Activated CD4-positive, CD25-positive, alpha-beta regulatory T cell (primary cell): ENCODE results near the gene CENPT.

Experiments
- DNase-seq, 4 experiments: peaks; one replicate each; lab custom pipeline; 2025; lab: John Stamatoyannopoulos, UW

CENPT gene

DNA sequence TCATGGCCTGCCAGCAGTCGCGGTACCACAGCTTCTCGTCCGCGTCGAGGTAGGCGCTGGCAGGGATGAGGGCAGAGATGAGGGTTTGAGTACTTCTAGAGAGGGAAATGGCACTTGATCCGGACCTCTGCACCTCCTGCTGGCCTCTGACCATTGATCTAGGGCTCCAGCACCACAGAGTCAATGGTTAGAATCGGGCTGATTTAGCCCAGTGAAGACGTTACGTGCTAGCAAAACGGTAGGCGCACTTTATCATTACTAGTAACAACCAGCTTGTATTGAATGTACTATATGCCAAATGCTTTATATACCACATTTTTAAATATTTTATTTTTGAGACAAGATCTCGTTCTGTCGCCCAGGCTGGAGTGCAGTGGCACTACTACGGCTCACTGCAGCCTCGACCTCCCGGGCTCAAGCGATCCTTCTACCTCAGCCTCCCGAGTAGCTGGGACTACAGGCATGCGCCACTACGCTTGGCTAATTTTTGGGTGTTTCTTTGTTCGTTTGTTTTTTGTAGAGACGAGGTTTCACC, 40.3 kb downstream of the CENPT start:
- no peak for DNase-seq

DNA sequence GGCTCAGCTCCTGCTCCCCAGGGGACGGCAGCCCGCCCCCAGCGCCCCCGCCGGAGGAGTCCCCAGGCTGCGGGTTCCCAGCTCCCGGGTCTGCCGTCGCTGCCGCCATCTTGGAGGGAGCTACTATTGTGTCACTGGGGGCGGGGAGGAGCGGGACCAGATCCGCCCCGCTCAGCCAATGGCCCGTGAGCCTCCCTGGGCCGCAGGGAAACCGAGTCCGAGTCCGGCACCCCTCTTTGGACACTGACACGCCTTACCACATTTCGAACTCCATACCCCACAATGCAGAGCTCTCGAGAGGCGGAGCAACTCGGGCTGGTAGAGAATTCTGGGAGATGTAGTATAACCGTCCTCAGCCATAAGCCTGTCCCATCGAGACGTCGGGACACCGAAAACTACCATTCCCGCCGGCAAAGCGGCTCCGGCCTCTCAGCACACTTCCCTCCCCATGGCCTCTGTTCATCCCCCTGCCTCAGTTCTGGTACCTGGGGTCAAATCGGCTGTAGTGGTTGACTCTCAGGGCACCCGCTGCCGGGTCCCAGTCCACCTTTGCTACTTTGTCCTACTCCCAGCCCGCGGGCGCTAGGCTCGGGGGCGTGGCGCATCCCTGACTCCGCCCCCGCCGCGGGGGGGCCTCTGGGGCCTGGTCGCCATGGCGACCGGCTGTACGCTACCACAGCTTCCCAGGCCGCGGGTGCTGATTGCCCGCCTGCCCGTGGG, 40.9 kb downstream of the CENPT start, which contains the start of the genes RANBP10 and TSNAXIP1:
Gene RANBP10, minus strand, starts transcription at position 133 of the 720 bp plus-strand sequence. Its CDS starts 24 bp downstream, at position 109.
Gene TSNAXIP1, plus strand, starts transcription at position 462 of the 720 bp plus-strand sequence. CDS start 261 bp downstream, outside the sequence.
- DNase-seq = peak; percentile 88 to 93 (median 90)

DNA sequence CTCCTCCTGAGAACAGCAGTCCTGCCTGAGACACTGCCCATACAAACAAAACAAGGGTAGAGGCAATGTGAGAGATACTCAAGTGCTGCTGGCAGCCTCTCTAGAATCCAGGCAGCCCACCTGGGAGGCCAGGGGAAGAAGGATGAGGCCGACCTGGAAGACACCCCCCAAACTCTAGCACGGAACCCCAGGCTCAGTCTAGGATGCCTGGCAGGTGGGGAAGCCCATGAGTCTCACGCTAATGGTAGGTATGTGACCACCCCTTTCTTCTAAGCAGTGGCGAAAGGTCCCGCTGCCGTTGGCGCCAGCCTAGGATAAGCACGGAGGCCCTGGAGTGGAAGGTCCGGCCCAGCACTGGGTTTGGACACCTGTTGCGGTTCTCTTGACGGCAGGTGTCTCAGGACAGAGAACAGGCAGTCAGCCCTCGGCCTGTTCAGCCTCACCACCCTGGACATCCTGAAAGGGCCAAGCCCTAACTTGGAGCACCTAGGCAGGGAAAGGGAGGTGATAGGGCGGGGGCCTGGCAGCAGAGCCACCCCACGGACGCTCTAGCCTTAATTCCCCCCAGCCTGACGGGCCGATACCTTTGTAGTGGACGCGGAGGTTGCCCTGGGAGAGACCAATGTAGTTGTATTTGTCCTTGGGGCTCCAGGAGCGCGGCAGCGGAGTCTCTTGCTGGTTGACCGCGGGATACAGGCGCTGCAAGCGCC, 41.6 kb downstream of the CENPT start:
- DNase-seq = peak in 1 of 4 experiments; percentile 7

DNA sequence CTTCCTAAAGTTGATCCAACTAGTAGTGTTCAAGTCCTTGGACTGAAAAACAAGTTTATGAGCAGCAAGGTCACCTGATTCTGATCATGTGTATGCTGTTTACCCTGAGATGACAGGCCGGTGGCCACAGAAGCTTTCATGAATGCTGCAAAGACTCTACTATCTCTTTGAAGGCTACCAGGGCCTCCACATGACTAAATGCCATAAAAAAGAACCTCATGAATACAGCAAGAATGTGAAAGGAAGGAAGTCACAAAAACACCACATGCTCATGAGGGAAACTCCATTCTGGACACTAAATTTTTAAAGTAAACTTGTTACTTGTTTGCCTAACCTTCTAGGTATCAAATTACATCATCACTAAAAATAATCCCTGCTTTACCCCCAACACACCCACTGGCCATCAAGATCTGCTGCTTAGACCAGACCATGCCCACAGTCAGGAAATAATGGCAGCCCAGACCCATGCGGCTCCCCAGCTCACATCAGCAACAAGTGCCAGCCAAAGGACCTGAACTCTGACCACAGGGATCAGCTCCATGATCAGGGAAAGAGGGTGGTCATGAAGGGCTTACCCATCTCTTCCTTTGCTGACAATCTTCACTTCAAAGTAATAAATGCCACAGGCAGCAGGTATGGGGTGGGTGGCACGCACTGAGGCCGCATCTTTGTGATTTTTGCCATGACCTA, 42.5 kb downstream of the CENPT start:
- no peak for DNase-seq

DNA sequence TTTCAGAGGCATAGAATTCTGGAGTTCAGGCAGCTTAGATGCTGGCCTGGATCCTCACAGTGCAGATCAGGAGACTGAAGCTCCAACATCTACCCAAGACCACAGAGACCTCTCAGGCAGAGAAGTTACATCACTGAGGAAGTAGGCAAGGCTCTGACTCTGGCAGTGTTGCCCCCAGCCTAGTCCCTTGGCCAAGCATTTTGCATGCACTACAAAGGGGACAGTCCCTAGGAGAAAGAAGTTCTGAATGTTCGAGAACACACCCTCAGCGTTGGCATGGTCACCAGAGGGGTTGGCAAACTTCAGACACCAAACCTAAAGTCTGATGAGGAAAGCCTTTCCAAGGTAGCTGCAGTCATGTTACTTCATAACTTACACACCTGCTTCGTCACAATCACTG, 43.6 kb downstream of the CENPT start:
- no peak for DNase-seq

DNA sequence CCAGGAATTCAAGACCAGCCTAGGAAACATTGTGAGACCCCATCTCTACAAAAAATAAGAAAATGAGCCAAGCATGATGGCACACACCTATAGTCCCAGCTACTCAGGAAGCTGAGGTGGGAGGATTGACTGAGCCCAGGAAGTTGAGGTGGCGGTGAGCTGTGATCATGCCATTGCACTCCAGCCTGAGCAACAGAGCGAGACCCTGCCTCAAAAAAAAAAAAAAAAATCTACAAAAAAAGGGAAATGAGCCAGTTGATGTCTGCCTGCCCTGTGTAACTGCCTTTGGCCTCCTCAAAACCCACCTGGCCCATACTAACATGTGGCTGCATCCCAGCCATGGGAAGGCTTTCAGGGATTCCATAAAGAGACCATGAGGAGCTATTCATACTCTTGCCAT, 45.6 kb downstream of the CENPT start:
- no peak for DNase-seq

DNA sequence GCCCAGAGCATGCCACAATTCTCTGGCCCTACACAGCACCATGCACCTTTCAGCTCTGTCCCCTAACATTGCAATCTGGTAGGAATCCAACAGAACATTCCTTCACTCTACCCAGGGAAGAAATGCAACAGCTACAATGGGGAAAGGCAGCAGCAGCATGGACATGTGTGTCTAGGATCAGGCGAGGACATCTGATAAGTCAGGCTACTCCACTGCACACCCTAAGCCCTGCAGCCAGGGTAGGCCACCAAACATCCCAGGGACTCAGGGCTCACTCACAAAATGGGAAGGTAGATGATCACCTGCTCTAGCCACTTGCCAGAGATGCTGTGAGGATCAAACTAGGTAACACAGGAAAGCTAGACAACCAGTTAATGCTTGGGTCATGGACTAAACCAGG, 46.3 kb downstream of the CENPT start:
- DNase-seq = no peak

DNA sequence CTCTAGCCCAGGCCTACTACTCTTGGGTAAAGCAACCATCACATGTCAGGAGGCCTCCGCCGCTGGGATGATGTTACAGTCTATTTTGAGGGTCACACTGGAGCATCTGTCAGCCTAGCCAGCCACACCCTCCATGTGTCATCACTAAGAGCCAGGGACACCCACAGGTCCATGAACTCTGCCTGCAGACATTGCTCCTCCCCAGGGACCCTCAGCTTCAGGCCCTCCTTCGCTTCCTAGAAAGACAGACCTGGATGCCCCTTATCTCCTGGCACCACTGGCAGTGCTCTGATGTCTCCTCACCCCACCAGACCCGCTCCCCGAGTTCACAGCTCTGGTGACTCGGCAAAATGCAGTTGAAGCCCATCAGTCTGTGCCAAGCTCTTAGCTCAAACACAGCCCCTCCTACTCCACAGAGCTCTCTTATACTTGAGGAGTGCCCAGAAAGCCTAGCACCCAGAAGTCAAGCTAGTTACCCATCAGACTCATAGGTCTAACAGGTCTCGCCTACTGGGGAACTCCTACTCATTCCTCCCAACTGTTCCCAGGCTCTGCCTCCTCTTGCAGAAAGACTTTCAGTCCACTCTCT, 47.1 kb downstream of the CENPT start:
- no peak for DNase-seq

DNA sequence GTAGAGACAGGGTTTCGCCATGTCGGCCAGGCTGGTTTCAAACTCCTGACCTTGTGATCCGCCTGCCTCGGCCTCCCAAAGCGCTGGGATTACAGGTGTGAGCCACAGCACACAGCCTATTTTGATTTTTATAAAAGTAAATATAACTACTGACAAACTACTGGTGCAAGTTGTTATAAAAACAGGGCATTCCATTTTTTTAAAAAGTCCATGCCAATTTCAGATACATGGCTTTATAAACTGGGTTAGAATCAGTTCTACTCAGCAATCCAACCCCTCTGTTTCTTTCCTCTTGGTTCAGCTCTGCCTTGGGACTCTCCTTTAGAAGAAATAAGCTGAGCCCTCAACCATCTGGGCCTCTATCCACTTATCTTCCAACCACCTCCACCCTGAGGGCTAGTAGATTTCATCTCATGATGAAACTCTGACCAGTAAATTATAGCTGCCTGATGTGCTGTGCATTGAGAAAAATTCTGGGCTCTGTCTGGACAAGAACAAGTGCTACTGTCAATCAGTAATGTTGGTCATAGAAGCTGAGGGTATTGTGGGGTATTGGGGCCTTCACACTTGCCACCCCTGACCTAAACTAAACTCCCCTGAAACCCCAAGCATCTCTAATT, 51.3 kb downstream of the CENPT start:
- DNase-seq = no peak

DNA sequence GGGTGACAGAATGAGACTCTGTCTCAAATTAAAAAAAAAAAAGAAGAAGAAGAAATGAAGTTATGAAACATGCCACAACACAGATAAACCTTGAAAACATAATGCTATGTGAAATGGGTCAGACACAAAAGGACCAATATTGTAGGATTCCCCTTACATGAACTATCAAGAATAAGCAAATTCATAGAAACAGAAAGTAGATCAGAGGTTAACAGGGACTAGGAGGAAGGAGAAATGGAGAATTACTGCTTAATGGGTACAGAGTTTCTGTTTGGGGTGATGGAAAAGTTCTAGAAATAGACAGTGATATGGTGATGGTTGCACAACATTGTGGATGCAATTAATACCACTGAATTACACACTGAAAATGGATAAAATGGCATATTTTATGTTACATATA, 57.4 kb downstream of the CENPT start:
- no peak for DNase-seq

DNA sequence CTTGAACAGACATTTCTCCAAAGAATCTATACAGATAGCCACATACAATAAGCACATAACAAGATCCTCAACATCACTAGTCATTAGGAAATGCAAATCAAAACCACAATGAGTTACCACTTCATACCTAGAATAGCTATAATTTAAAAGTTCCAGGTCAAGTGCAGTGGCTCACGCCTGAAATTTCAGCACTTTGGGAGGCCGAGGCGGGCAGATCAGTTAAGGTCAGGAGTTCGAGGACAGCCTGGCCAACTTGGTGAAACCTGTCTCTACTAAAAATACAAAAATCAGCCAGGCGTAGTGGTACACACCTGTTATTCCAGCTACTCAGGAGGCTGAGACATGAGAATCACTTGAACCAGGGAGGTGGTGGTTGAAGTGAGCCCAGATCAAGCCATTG, 61.0 kb downstream of the CENPT start:
- no peak for DNase-seq

DNA sequence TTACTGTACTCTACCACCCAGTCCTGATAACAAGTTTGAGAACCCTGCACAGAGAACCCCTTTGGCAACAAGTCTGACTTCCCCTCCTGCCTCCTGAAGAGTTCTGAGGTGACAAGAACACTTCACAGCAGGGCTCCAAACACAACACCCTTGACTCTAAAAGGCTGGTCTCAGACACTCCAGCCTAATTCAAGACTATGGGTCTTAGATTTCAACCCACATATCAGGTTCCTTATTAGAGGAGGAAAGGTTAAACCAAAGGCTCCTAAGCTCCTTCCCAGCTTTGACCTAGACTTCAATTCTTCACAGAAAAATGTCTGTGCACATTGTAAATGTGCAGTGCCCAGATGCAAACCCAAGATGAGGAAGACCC, 64.2 kb downstream of the CENPT start:
- no peak for DNase-seq

DNA sequence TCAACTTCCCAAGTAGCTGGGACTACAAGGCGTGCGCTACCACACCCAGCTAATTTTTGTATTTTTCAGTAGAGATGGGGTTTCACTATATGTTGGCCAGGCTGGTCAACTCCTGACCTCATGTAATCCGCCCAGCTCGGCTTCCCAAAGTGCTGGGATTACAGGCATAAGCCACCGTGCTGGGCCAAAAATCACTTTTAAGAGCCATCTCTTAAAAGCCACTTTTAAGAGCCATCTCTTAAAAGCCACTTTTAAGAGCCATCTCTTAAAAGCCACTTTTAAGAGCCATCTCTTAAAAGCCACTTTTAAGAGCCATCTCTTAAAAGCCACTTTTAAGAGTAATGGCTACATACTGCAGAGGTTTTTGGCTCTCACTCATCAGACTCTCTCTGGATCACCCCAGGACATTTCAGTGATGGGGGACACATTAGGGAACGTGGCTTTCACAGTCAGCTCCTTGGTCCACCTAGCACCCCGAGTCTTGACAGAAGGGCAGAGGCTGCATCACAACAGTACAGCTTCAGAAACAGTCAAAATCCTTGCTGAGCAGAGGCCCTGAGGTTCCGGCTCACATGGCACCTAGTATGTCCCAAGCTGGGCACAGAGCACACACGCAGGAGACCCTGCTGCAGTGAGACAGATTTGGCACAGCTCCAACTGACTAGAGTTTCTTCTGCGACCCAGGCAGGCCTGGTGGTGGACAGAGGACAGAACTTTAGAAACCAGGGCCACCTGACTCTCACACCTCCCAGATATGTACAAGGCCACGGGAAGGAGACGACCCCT, 64.7 kb downstream of the CENPT start:
- DNase-seq = no peak

DNA sequence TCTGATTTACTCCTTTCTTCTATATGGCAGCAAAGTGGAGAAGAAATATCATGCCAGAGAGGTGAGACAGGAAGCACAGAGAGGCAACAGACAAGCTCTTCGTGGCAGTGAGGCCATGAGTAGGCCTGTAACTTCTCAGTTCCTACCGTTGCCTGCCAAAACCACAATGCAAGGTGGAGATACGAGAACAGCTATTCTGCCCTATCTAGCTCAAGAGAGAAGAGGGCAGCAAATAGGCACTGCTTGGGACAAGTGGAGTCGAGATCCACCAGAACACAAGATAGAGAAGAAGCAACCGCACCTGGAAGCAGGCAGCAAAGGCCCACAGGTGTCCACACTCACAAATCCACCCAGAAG, 66.0 kb downstream of the CENPT start:
- DNase-seq = no peak

DNA sequence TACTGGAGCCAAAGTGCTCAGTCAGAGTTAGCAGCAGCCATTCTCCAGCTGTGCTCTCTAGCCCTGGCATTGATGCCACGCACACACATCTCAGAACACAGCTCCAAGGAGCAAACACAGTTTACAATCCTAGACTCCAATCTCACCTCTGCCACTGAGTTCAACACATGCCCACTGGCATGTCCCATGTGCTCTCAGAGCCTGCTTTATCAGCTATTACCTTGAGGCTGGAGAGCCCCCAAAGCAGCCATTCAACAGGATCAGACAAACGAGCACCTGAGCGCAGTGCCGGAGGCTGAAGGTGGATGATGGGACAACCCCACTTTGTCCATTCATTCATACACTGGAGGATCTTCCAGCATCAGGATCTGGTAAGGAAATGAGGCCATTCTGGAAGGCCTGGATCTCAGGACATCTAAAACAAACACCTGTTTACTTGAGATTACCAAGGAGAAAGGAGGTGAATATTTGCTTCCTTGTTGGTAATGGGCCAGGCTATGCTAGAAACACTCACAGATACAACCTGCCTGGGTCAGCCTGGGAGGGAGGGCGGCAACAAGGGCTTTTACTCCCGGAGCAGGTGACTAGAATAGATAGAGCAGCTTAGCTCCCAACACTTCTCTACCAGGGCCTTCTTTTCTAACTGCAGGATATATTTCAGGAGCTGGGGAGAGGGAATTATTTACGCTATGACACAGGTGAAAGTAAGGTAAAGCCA, 66.5 kb downstream of the CENPT start:
- DNase-seq = no peak

DNA sequence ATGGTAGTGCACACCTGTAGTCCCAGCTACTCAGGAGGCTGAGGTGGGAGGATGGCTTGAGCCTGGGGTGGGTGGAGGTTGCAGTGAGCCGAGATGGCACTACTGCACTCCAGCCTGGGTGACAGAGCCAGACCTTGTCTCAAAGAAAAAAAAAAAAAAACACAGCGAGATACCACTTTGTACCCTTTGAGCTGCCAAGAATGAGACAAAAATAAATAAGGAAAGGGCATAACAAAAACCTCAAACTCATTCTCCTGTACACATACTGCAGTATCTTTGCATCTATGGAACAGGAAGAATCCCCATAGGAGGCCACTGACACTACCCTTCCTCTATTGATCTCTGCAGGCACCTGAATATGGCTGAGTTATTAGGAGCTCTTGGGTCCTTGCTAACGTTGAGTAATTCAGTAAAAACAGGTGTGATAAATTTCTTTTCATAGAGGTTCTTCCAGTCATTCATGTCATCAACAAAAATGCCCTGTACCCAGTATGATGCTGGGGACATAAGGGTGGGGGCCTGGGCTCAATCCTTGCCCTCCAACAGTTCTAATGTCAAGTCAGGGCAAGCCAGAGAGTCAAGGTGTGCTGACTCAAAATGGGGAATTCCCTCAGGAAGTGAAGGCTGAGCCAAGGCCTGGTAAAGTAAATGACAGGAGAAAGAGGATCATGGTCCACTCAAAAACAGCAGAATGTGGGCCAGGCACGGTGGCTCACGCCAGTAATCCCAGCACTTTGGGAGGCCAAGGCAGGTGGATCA, 68.1 kb downstream of the CENPT start:
- DNase-seq = no peak
